ENCODE results near the gene C12orf76.

The C12orf76 gene

DNA sequence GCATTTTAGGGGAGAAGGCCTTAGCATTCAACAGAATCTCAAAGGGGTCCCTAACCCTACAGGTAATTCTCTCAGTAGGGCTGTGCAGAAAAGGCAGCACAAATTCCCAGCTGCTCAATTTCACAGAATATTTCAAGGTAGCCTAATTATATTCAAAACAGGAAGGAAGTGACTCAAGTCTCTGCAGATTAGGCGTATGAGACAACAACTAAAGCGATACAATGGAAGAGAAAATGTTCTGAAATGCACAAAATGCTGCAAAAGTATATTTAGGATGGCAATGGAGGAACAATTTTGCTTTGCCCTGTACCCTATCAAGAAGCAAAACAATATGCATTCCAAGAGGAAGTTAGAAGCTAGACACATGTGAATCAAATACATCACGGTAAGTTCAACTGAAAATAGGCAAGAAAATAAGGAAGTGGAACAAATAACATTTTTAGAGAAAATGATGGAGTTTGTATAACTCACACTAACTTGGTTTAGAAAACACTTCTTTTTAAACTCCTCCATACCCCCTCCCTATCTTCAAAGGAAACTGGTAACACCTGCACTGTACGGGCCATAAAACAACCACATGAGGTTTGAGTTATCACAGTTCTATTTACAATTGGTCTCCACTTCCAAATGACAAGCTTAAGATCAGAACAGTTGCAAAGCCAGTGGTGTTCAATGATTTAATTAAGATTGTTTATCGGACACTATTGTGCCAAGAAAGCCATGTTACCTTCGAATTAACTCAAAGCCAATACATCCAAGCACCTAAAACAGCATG lies 53.7 kb downstream of the C12orf76 start:
- no peak for DNase-seq

DNA sequence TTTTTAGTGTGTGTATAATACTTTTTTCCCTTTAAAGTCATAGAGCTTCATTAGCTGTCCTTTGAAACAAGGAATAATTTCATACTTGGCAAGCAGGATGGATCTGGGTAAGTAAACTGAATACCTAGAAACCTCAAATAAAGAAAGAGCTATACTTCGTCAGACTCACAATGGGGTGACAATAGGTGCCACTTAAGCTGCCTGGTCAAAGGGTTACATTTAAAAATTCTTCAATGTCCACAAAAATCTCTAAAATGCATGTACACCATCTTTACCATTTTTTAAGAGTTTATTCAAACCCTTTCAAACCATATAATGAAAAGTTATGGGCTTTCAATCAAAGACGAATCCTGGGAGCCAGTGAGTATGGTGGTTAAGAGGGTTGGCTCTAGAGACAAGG lies 55.2 kb downstream of the C12orf76 start:
- DNase-seq = no peak

DNA sequence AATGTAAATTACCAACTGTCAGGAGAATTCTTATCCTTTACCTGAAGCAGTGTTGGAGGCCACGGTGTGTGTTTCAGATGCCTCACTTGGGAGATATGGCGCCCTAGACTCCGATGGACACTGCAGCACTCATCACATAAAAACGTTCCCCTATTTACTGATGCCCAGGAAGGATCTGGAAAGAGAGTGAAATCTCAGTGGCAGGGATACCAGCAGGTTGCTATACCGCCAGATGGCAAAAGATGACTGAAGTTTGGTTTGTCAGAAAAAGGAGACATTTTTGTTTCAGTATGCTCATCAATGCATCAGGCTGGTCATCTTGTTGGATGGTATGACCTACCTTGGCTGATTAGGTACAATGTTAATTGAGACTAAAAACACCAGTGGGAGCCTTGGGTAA lies 56.7 kb downstream of the C12orf76 start:
- DNase-seq = no peak

Measured in activated CD8-positive, alpha-beta memory T cell treated with anti-CD3 and anti-CD28 coated beads, Interleukin-2, amount 50 U/mL, for 48 hours (primary cell).